ENCODE results near the gene OR6Y1.

GRCh38 chr1:158586942-158587341, 32.7 kb upstream of the OR6Y1 start:
- TF ChIP-seq CTCF (IDR thresholded peaks at IDR 0.05) (no peak), EZH2 (IDR thresholded peaks at IDR 0.05) (no peak), EZH2phosphoT487 (IDR thresholded peaks at IDR 0.05) (no peak)
